ENCODE results near the gene ARVCF.

The ARVCF gene

DNA sequence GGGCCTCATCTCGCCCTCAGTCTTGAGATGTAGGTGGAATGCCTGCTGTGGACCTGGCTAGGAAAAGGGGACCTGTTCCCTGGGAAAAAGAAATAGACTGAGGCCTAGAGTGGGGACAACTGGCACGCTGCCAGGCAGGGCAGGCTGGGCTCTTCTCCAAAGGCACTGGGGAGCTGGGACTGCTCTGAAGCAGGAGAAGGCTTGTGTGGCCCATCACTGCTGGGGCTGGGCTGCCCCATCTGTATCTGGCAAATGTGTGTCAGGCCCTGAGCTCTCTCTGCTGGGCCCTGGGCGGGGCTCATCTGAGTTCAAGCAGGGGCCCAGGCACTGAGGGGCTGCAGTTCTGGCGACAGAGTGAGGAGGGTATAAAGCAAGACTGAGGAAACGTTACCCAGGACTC is 32.9 kb downstream of the ARVCF start:
- H3K4me3 ChIP-seq (replicated peaks; ENCODE audit: low read depth, low read length), result no peak overlapping the region
- TF ChIP-seq, protein P1, sequence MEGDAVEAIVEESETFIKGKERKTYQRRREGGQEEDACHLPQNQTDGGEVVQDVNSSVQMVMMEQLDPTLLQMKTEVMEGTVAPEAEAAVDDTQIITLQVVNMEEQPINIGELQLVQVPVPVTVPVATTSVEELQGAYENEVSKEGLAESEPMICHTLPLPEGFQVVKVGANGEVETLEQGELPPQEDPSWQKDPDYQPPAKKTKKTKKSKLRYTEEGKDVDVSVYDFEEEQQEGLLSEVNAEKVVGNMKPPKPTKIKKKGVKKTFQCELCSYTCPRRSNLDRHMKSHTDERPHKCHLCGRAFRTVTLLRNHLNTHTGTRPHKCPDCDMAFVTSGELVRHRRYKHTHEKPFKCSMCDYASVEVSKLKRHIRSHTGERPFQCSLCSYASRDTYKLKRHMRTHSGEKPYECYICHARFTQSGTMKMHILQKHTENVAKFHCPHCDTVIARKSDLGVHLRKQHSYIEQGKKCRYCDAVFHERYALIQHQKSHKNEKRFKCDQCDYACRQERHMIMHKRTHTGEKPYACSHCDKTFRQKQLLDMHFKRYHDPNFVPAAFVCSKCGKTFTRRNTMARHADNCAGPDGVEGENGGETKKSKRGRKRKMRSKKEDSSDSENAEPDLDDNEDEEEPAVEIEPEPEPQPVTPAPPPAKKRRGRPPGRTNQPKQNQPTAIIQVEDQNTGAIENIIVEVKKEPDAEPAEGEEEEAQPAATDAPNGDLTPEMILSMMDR (IDR thresholded peaks at IDR 0.05; ENCODE audit: low read length, missing control alignments), result no peak
- no peak for DNase-seq (ENCODE audit: low read depth)

DNA sequence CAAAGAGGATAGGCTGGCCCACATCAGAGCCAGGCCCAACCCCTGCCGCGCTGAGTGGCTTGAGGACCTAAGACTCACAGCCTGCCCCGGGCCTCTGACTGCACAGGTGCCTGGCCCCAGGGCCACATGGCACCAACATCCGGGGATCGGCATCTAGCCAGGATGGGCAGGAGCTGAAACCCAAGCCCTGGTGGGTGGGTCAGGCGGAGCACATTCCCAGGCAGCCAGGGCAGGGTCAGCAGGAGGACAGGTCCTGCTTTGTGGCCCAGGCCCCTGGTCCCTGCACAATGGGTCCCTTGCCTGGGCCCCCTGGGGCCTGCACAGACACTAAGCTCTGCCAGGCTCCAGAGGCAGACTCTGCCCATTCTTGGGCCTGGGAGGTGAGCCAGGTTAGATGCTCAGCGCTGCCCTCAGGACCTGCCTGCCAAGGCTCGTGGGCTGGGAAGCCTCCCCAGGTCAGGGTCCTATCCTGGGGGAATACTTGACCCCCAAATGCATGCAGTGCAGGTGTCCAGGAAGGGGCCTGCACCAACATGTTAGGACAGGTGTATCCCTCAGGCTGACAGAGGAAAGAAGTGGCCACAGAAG is 33.5 kb downstream of the ARVCF start:
- no peak for DNase-seq (ENCODE audit: low read depth)
- TF ChIP-seq, protein P1 (IDR thresholded peaks at IDR 0.05; ENCODE audit: low read length, missing control alignments), result no peak
- no peak overlapping the region for H3K4me3 ChIP-seq (replicated peaks; ENCODE audit: low read depth, low read length)

DNA sequence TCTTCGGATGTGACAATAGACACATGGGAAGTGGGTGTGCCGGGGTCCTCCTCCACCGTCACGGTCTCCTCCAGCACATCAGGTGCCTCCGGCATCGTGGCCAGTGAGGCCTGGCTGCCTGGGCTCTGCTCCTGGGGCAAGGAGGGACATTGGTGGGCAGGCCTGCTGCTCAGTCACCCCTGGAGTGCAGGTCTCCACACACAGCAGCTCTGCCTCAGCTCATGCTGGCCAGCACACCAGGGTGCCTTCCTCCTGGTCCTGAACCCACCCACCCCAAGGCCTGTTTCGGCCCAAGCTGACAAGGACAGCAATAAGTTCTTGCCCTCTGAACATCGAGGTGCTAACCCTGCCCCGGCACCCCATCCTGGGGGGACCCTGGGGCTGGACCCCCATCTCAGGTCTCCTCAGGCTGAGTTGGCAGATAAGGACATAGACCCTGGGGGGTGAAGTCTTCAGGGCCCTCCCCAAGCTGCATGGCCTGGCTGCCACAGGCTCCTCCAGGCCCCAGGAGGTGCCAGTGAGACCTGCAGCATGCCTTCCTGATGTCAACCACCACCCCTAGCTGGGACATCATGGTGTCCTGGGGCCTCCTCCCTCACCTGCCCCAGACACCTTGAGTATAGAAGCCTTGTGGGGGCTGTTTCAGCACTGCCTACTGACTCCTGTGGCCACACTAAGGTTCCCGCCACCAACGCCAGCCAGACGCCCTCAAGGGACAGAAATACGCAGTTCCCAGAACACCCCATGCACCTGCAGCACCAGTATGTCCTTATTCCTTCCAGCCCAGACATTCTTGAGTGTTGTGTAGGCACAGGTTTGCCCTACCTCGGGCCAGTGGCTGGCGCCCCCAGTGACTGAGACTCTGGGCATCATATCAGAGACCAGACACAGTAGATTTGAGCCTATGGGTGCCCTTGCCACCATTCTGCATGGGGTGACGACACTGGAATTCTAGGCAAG is 34.4 kb downstream of the ARVCF start:
- no peak for DNase-seq (ENCODE audit: low read depth)
- TF ChIP-seq, protein P1 (IDR thresholded peaks at IDR 0.05; ENCODE audit: low read length, missing control alignments), result no peak
- no peak overlapping the region for H3K4me3 ChIP-seq (replicated peaks; ENCODE audit: low read depth, low read length)

DNA sequence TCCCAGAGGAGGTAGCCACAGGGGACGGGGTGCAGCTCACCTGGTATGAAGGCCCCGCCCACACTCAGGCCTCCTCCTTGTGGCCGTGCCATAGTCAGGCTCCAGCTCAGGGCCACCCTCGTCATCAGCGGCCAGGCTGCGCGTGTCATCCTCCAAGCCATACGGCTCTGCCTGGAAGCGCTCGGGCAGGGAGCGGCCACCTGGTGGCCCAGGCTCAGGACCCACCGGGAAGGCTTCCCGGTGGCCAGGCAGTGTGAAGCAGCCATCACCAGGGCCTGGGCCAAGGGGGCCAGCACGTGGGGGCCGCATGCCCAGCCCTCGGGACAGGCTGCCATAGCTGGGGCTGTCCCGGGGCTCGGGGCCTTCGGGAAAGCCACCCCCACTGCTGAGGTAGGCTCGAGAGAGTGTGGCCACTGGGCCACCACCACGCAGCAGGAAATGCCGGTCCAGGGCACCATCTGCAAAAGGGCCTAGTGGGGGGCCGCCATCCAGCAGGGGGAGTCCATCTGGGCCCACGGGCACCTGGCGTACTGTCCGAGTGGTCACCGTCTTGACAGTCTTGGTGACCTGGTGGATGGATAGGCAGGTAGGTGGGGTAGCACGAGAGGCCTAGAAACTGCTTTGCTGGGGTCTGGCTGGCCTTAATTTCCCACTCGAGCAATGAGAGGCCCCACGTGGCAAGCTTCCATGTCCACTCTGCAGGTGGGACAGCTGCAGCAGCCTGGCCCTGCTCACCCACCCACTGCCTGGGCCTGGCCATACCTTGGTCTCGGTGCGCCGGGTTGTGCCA is 35.3 kb downstream of the ARVCF start:
- TF ChIP-seq, protein P1 (IDR thresholded peaks at IDR 0.05; ENCODE audit: low read length, missing control alignments), result no peak
- H3K4me3 ChIP-seq (replicated peaks; ENCODE audit: low read depth, low read length), result no peak overlapping the region
- no peak for DNase-seq (ENCODE audit: low read depth)

DNA sequence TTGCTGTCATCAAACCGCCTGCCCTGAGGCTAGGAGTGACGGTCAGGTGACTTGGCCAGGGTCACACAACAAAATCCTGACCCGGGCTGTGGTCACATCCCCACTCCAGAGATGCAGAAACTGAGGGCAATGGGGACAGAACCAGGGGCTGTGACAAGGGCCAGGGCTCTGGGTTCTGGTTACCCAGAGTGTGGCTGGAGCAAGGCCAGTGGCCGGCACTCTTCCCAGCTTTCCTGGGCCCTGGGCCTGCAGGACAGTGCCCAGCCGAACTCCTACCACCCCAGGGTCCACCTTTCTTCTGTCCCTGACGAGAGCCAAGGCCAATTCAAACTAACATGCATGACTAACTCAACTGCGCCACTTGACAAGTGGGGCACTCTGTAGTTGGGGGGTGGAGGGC is 35.9 kb downstream of the ARVCF start:
- TF ChIP-seq, protein P1 (IDR thresholded peaks at IDR 0.05; ENCODE audit: low read length, missing control alignments), result no peak
- no peak overlapping the region for H3K4me3 ChIP-seq (replicated peaks; ENCODE audit: low read depth, low read length)
- DNase-seq (ENCODE audit: low read depth), result no peak

DNA sequence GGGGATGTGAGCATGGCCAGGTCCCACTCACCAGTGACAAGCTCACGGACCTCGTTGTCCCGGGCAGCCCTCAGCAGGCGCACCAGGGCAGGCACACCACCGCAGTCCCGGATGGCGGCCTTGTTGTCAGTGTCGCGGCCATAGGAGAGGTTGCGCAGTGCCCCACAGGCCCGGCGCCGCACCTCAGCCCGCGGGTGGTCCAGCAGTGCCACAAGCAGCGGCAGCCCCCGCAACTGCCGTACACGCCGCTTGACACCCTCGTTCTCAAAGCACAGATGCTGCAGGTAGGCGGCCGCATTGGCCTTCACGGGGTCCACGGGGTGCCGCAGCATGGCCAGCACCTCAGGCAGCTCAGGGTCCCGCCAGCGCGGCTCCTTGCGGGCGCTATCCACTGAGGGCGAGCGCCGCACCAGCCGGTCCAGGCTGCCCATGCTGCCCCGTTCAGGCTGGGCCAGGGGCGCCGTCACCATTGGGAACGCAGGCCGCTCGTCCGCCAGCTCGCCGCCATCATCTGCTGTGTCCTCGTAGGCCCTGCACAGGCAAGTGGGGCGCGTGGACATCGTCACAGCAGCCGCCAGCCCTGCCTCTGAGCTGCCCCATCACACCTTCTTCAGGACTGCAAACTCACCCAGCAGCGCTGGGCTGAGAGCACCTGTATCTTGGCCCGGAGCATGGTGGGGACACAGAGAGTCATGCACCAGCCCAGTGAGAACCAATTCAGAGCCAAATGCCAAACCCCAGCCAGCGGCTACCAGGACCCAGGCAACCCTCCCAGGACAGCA is 36.7 kb downstream of the ARVCF start:
- TF ChIP-seq, protein P1 (IDR thresholded peaks at IDR 0.05; ENCODE audit: low read length, missing control alignments), result no peak
- H3K4me3 ChIP-seq (replicated peaks; ENCODE audit: low read depth, low read length), result no peak overlapping the region
- no peak for DNase-seq (ENCODE audit: low read depth)
